ENCODE results near the gene ANKRD33B. TPM values are rescaled to one million over a fixed set of nuclear protein-coding genes. Genes with fewer than 3 reads are reported as not detected.
A peak's percentile ranks its signal among the peaks of the same experiment; 100 is the strongest.

Gene ANKRD33B
- total RNA-seq, 1 donor from 2014 or later = 170 TPM

- ATAC-seq (ENCODE audit: low read depth) = no peak
These were observed 6.8 kb upstream of the ANKRD33B start for GRCh38 chr5:10556893-10557746.

GRCh38 chr5:10559151-10559550, 4.7 kb upstream of the ANKRD33B start:
- ATAC-seq (ENCODE audit: low read depth) (no peak), DNase-seq (no peak)
- no peaks in the 10 kb centered on the region for H3K27me3 Mint-ChIP-seq
- no peak for TF ChIP-seq CTCF (IDR thresholded peaks at IDR 0.05)
- no peaks in the 10 kb centered on the region for H3K9me3 Mint-ChIP-seq
- no peaks in the 10 kb centered on the region for H3K36me3 Mint-ChIP-seq (ENCODE audit: low read depth)
- ChIA-PET CTCF (no interaction called here), POLR2A (interaction anchor here (0.6 to 11.5 kb wide), 2 partner anchors 16 to 75 kb away, joined by 3 to 158 read pairs; no protein-coding TSS in a partner anchor)
- peaks cover 70% of the 10 kb centered on the region for H3K4me1 Mint-ChIP-seq
- intact Hi-C loops (cut with micrococcal nuclease) = no loop called here
- no peak overlapping the region for H3K4me3 Mint-ChIP-seq
- H3K27ac Mint-ChIP-seq = no peak overlapping the region

More at GRCh38 chr5:10556893-10557746, 6.8 kb upstream of the ANKRD33B start:
- no peak for DNase-seq
- peak overlapping the region; percentile 3 for H3K4me3 Mint-ChIP-seq
- ChIA-PET CTCF (interaction anchor here (0.8 to 1.9 kb wide), 2 partner anchors 20 to 71 kb away, joined by 3 to 6 read pairs; no protein-coding TSS in a partner anchor), POLR2A (interaction anchor here (0.8 to 1.2 kb wide), 2 partner anchors 51 kb away, joined by 5 to 9 read pairs; no protein-coding TSS in a partner anchor)
- no peaks in the 10 kb centered on the region for H3K27me3 Mint-ChIP-seq
- no peaks in the 10 kb centered on the region for H3K9me3 Mint-ChIP-seq
- H3K27ac Mint-ChIP-seq = peak overlapping the region; percentile 4
- H3K36me3 Mint-ChIP-seq (ENCODE audit: low read depth) = no peaks in the 10 kb centered on the region
- intact Hi-C loops (cut with micrococcal nuclease) = no loop called here
- peaks cover 78% of the 10 kb centered on the region for H3K4me1 Mint-ChIP-seq
- no peak for TF ChIP-seq CTCF (IDR thresholded peaks at IDR 0.05)

- TF ChIP-seq CTCF (IDR thresholded peaks at IDR 0.05) = no peak
- Mint-ChIP-seq H3K27me3 (no peaks in the 10 kb centered on the region), H3K4me3 (no peak overlapping the region), H3K36me3 (ENCODE audit: low read depth) (peaks cover under 1% of the 10 kb centered on the region), H3K27ac (peak overlapping the region; percentile 1), H3K4me1 (peaks cover 66% of the 10 kb centered on the region), H3K9me3 (no peaks in the 10 kb centered on the region)
- no peak for ATAC-seq (ENCODE audit: low read depth)
- no peak for DNase-seq
- CTCF ChIA-PET = interaction anchor here (2.0 kb wide), 1 partner anchor 107 kb away, joined by 6 read pairs; no protein-coding TSS in a partner anchor
- POLR2A ChIA-PET = interaction anchor here (11.5 kb wide), 1 partner anchor 74 kb away, joined by 158 read pairs; no protein-coding TSS in a partner anchor
- intact Hi-C loops (cut with micrococcal nuclease) = loop anchor here (5.0 kb wide), 2 partner anchors 142 to 177 kb away; no protein-coding TSS in a partner anchor
These were observed 4.0 kb upstream of the ANKRD33B start for GRCh38 chr5:10559871-10560270.

GRCh38 chr5:10562201-10563109, 1.4 kb upstream of the ANKRD33B start:
- ChIA-PET CTCF (interaction anchor here (0.8 to 3.7 kb wide), 4 partner anchors 45 to 84 kb away, joined by 3 to 14 read pairs (median 6); no protein-coding TSS in a partner anchor), POLR2A (interaction anchor here (0.6 to 11.5 kb wide), 16 partner anchors 9 to 122 kb away, joined by 3 to 158 read pairs (median 4); no protein-coding TSS in a partner anchor)
- peak overlapping the region; percentile 74 for H3K4me3 Mint-ChIP-seq
- DNase-seq (peak; percentile 77), ATAC-seq (ENCODE audit: low read depth) (peak; percentile 47)
- peaks cover 21% of the 10 kb centered on the region for H3K36me3 Mint-ChIP-seq (ENCODE audit: low read depth)
- H3K4me1 Mint-ChIP-seq = peaks cover 64% of the 10 kb centered on the region
- no peaks in the 10 kb centered on the region for H3K9me3 Mint-ChIP-seq
- no peak for TF ChIP-seq CTCF (IDR thresholded peaks at IDR 0.05)
- no peaks in the 10 kb centered on the region for H3K27me3 Mint-ChIP-seq
- intact Hi-C loops (cut with micrococcal nuclease) = loop anchor here (1.0 to 5.0 kb wide), 10 partner anchors 9 to 209 kb away; partner anchors contain the start of genes DAP and MARCHF6
- peak overlapping the region; percentile 93 for H3K27ac Mint-ChIP-seq

Data from activated B cell treated with CpG ODN at 0.5 μM for 24 hours (primary cell).